ENCODE results near the gene UIMC1. TPM values are rescaled to one million over a fixed set of nuclear protein-coding genes. Genes with fewer than 3 reads are reported as not detected.

The UIMC1 gene
- total RNA-seq, 5 donors from 2014 or later (not counting 1 experiment from before 2014, with no cell fraction given) = 50.0 to 70.3 (median 56.7) TPM

GRCh38 chr5:176959051-176959450, 47.5 kb downstream of the UIMC1 start:
- Mint-ChIP-seq H3K9me3 (no peaks in the 10 kb centered on the region), H3K36me3 (peaks cover 30% of the 10 kb centered on the region), H3K27me3 (no peaks in the 10 kb centered on the region), H3K4me3 (no peak overlapping the region), H3K4me1 (peaks cover 2 to 11% (median 8%) of the 10 kb centered on the region in 3 donors), H3K27ac (peak overlapping the region; percentile 16 to 49)
- ChIA-PET POLR2A (interaction anchor here in 1 of 2 donors (0.6 to 0.7 kb wide), 2 partner anchors 19 to 41 kb away, joined by 3 read pairs; no protein-coding TSS in a partner anchor), CTCF (interaction anchor here in 1 of 2 donors (2.2 kb wide), 1 partner anchor 298 kb away, joined by 8 read pairs; no protein-coding TSS in a partner anchor)
- no CpG with 5 or more reads among the region's 3 CpGs for WGBS (ENCODE audit: insufficient coverage)
- DNase-seq (peak in 1 of 35 experiments; percentile 60), ATAC-seq (replicated peaks in 1 of 4) (peak in 1 of 4 experiments; percentile 68)
- no peaks in the 10 kb centered on the region for H3K9me3 ChIP-seq
- peaks cover 3 to 24% of the 10 kb centered on the region in 2 donors for H3K36me3 ChIP-seq (ENCODE audit: control insufficient read depth in 2 of 2, extremely low read depth in 1 of 2, insufficient read depth in 1 of 2, low read length in 1 of 2)
- H3K4me3 ChIP-seq (ENCODE audit: control insufficient read depth in 1 of 2, extremely low read depth in 1 of 2, low read length in 1 of 2) = no peak overlapping the region
- H3K27me3 ChIP-seq (replicated peaks in 1 of 2; ENCODE audit: control insufficient read depth in 2 of 2, extremely low read depth in 1 of 2, insufficient read depth in 2 of 2, low read length in 1 of 2) = no peaks in the 10 kb centered on the region
- no peaks in the 10 kb centered on the region for H3K4me1 ChIP-seq (ENCODE audit: control insufficient read depth in 1 of 2, extremely low read depth in 1 of 2, insufficient read depth in 2 of 2, low read length in 2 of 2)
- no peak overlapping the region for H3K27ac ChIP-seq (ENCODE audit: low read length)

- H3K9me3 ChIP-seq = no peaks in the 10 kb centered on the region
- H3K4me3 Mint-ChIP-seq = no peak overlapping the region
- ATAC-seq (replicated peaks in 1 of 4) (no peak), DNase-seq (no peak)
- H3K27ac ChIP-seq (ENCODE audit: low read length) = no peak overlapping the region
- no peaks in the 10 kb centered on the region for H3K27me3 Mint-ChIP-seq
- H3K27ac Mint-ChIP-seq = no peak overlapping the region
- no peaks in the 10 kb centered on the region for H3K27me3 ChIP-seq (replicated peaks in 1 of 2; ENCODE audit: control insufficient read depth in 2 of 2, extremely low read depth in 1 of 2, insufficient read depth in 2 of 2, low read length in 1 of 2)
- POLR2A ChIA-PET = interaction anchor here in 1 of 2 donors (0.6 kb wide), 1 partner anchor 71 kb away, joined by 4 read pairs; no protein-coding TSS in a partner anchor
- CTCF ChIA-PET = interaction anchor here in 1 of 2 donors (0.7 to 0.9 kb wide), 2 partner anchors 296 to 355 kb away, joined by 3 read pairs; no protein-coding TSS in a partner anchor
- peaks cover 3 to 34% of the 10 kb centered on the region in 2 donors for H3K36me3 ChIP-seq (ENCODE audit: control insufficient read depth in 2 of 2, extremely low read depth in 1 of 2, insufficient read depth in 1 of 2, low read length in 1 of 2)
- H3K36me3 Mint-ChIP-seq = peaks cover 29% of the 10 kb centered on the region
- no peaks in the 10 kb centered on the region for H3K4me1 ChIP-seq (ENCODE audit: control insufficient read depth in 1 of 2, extremely low read depth in 1 of 2, insufficient read depth in 2 of 2, low read length in 2 of 2)
- WGBS (ENCODE audit: insufficient coverage) = no CpG with 5 or more reads among the region's 1 CpG
- no peak overlapping the region for H3K4me3 ChIP-seq (ENCODE audit: control insufficient read depth in 1 of 2, extremely low read depth in 1 of 2, low read length in 1 of 2)
- peaks cover 2 to 11% (median 8%) of the 10 kb centered on the region in 3 donors for H3K4me1 Mint-ChIP-seq
- H3K9me3 Mint-ChIP-seq = no peaks in the 10 kb centered on the region
These were observed 49.8 kb downstream of the UIMC1 start for GRCh38 chr5:176956756-176957155.

GRCh38 chr5:176955895-176956294, 50.7 kb downstream of the UIMC1 start:
- H3K27me3 Mint-ChIP-seq = no peaks in the 10 kb centered on the region
- no peak overlapping the region for H3K27ac ChIP-seq (ENCODE audit: low read length)
- no peaks in the 10 kb centered on the region for H3K27me3 ChIP-seq (replicated peaks in 1 of 2; ENCODE audit: control insufficient read depth in 2 of 2, extremely low read depth in 1 of 2, insufficient read depth in 2 of 2, low read length in 1 of 2)
- H3K9me3 ChIP-seq = no peaks in the 10 kb centered on the region
- no peak overlapping the region for H3K4me3 Mint-ChIP-seq
- no peak overlapping the region for H3K27ac Mint-ChIP-seq
- DNase-seq = no peak
- ChIA-PET CTCF (interaction anchor here in 1 of 2 donors (0.6 kb wide), 1 partner anchor 580 kb away, joined by 3 read pairs; no protein-coding TSS in a partner anchor), POLR2A (no interaction called here)
- H3K4me3 ChIP-seq (ENCODE audit: control insufficient read depth in 1 of 2, extremely low read depth in 1 of 2, low read length in 1 of 2) = no peak overlapping the region
- peaks cover 3 to 34% of the 10 kb centered on the region in 2 donors for H3K36me3 ChIP-seq (ENCODE audit: control insufficient read depth in 2 of 2, extremely low read depth in 1 of 2, insufficient read depth in 1 of 2, low read length in 1 of 2)
- no peak for ATAC-seq (replicated peaks in 1 of 4)
- H3K4me1 Mint-ChIP-seq = peaks cover 2 to 11% (median 8%) of the 10 kb centered on the region in 3 donors
- no peaks in the 10 kb centered on the region for H3K9me3 Mint-ChIP-seq
- H3K36me3 Mint-ChIP-seq = peaks cover 37% of the 10 kb centered on the region
- no peaks in the 10 kb centered on the region for H3K4me1 ChIP-seq (ENCODE audit: control insufficient read depth in 1 of 2, extremely low read depth in 1 of 2, insufficient read depth in 2 of 2, low read length in 2 of 2)

- Histone ChIP-seq H3K9me3 (no peaks in the 10 kb centered on the region), H3K4me1 (ENCODE audit: control insufficient read depth in 1 of 2, extremely low read depth in 1 of 2, insufficient read depth in 2 of 2, low read length in 2 of 2) (no peaks in the 10 kb centered on the region), H3K27me3 (replicated peaks in 1 of 2; ENCODE audit: control insufficient read depth in 2 of 2, extremely low read depth in 1 of 2, insufficient read depth in 2 of 2, low read length in 1 of 2) (no peaks in the 10 kb centered on the region), H3K4me3 (ENCODE audit: control insufficient read depth in 1 of 2, extremely low read depth in 1 of 2, low read length in 1 of 2) (no peak overlapping the region), H3K27ac (ENCODE audit: low read length) (no peak overlapping the region), H3K36me3 (ENCODE audit: control insufficient read depth in 2 of 2, extremely low read depth in 1 of 2, insufficient read depth in 1 of 2, low read length in 1 of 2) (peaks cover 3 to 44% of the 10 kb centered on the region in 2 donors)
- Mint-ChIP-seq H3K9me3 (no peaks in the 10 kb centered on the region), H3K36me3 (peaks cover 43% of the 10 kb centered on the region), H3K27ac (no peak overlapping the region), H3K4me1 (peaks cover 2 to 11% (median 6%) of the 10 kb centered on the region in 3 donors), H3K4me3 (no peak overlapping the region), H3K27me3 (no peaks in the 10 kb centered on the region)
- DNase-seq = no peak
- POLR2A ChIA-PET = no interaction called here
- whole genome bisulfite sequencing (ENCODE audit: insufficient coverage) = no CpG with 5 or more reads among the region's 2 CpGs
- no peak for ATAC-seq (replicated peaks in 1 of 4)
- CTCF ChIA-PET = interaction anchor here in 1 of 2 donors (1.2 kb wide), 1 partner anchor 11 kb away, joined by 6 read pairs; no protein-coding TSS in a partner anchor
These were observed 52.5 kb downstream of the UIMC1 start for GRCh38 chr5:176954050-176954449.

- DNase-seq = no peak
- peaks cover 47% of the 10 kb centered on the region for H3K36me3 Mint-ChIP-seq
These were observed 53.9 kb downstream of the UIMC1 start for GRCh38 chr5:176952531-176953193.

GRCh38 chr5:176948458-176948857, 58.1 kb downstream of the UIMC1 start:
- Mint-ChIP-seq H3K9me3 (no peaks in the 10 kb centered on the region), H3K27ac (no peak overlapping the region), H3K4me3 (no peak overlapping the region), H3K4me1 (no peaks in the 10 kb centered on the region), H3K27me3 (no peaks in the 10 kb centered on the region), H3K36me3 (peaks cover 44% of the 10 kb centered on the region)
- no CpG with 5 or more reads among the region's 1 CpG for WGBS (ENCODE audit: insufficient coverage)
- Histone ChIP-seq H3K27me3 (replicated peaks in 1 of 2; ENCODE audit: control insufficient read depth in 2 of 2, extremely low read depth in 1 of 2, insufficient read depth in 2 of 2, low read length in 1 of 2) (no peaks in the 10 kb centered on the region), H3K27ac (ENCODE audit: low read length) (no peak overlapping the region), H3K9me3 (no peaks in the 10 kb centered on the region), H3K4me3 (ENCODE audit: control insufficient read depth in 1 of 2, extremely low read depth in 1 of 2, low read length in 1 of 2) (no peak overlapping the region), H3K36me3 (ENCODE audit: control insufficient read depth in 2 of 2, extremely low read depth in 1 of 2, insufficient read depth in 1 of 2, low read length in 1 of 2) (peaks cover 0 to 48% of the 10 kb centered on the region in 2 donors), H3K4me1 (ENCODE audit: control insufficient read depth in 1 of 2, extremely low read depth in 1 of 2, insufficient read depth in 2 of 2, low read length in 2 of 2) (no peaks in the 10 kb centered on the region)
- no peak for ATAC-seq (replicated peaks in 1 of 4)
- ChIA-PET CTCF (no interaction called here), POLR2A (no interaction called here)
- DNase-seq = no peak

More at GRCh38 chr5:176952531-176953193, 53.9 kb downstream of the UIMC1 start:
- Histone ChIP-seq H3K27ac (ENCODE audit: low read length) (no peak overlapping the region), H3K27me3 (replicated peaks in 1 of 2; ENCODE audit: control insufficient read depth in 2 of 2, extremely low read depth in 1 of 2, insufficient read depth in 2 of 2, low read length in 1 of 2) (no peaks in the 10 kb centered on the region), H3K4me3 (ENCODE audit: control insufficient read depth in 1 of 2, extremely low read depth in 1 of 2, low read length in 1 of 2) (no peak overlapping the region), H3K4me1 (ENCODE audit: control insufficient read depth in 1 of 2, extremely low read depth in 1 of 2, insufficient read depth in 2 of 2, low read length in 2 of 2) (no peaks in the 10 kb centered on the region), H3K36me3 (ENCODE audit: control insufficient read depth in 2 of 2, extremely low read depth in 1 of 2, insufficient read depth in 1 of 2, low read length in 1 of 2) (peaks cover 3 to 49% of the 10 kb centered on the region in 2 donors), H3K9me3 (no peaks in the 10 kb centered on the region)
- CTCF ChIA-PET = interaction anchor here (0.6 kb wide), 2 partner anchors 240 to 253 kb away, joined by 3 to 4 read pairs; no protein-coding TSS in a partner anchor
- Mint-ChIP-seq H3K27ac (peak overlapping the region in 1 of 2 donors; percentile 12), H3K4me3 (no peak overlapping the region), H3K9me3 (no peaks in the 10 kb centered on the region), H3K4me1 (peaks cover 0 to 11% (median 4%) of the 10 kb centered on the region in 3 donors), H3K27me3 (no peaks in the 10 kb centered on the region)
- POLR2A ChIA-PET = no interaction called here
- ATAC-seq (replicated peaks in 1 of 4) = no peak
- 100% methylated on average over 3 of the region's 7 CpGs for WGBS (ENCODE audit: insufficient coverage)
